ENCODE data around the gene TM9SF4.

TM9SF4 gene

GRCh38 chr20:32149566-32150170 lies 40.2 kb downstream of the TM9SF4 start:
- no peak for DNase-seq (ENCODE audit: low read depth)
- TF ChIP-seq CTCF (IDR thresholded peaks at IDR 0.05; ENCODE audit: low read depth, low read length): no peak
- no peak for TF ChIP-seq MAX (IDR thresholded peaks at IDR 0.05; ENCODE audit: low read depth, low read length)
- TF ChIP-seq MYC (IDR thresholded peaks at IDR 0.05; ENCODE audit: low read depth, low read length): no peak
- no peak for TF ChIP-seq POLR2A (IDR thresholded peaks at IDR 0.05; ENCODE audit: extremely low read depth, insufficient read length)
- no peak overlapping the region for H3K4me3 ChIP-seq (ENCODE audit: low read depth, low read length)

DNA sequence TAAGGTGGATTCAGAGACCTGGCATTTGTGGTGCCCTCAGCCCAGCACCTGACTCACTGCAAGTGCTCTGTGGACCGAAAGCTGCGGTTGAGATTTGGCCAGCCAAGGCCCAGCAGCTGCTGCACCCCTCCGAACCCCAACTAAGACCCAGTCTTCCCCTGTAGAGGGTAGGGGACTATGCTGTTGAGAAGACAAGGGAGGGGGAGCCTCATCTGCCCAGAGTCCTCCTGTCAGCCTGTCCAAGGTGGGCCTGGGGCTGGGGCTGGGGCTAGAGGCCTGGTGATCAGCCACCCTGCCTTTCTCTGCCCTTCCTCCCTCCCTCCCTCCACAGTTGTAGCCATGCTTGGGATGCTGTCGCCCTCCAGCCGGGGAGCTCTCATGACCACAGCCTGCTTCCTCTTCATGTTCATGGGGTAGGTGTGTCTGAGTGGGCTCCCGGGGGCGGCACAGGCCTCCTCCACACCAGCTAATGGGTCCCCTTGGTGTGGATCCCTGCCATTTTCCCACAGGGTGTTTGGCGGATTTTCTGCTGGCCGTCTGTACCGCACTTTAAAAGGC lies 40.9 kb downstream of the TM9SF4 start:
- no peak overlapping the region for H3K4me3 ChIP-seq (ENCODE audit: low read depth, low read length)
- no peak for TF ChIP-seq MYC (IDR thresholded peaks at IDR 0.05; ENCODE audit: low read depth, low read length)
- no peak for TF ChIP-seq POLR2A (IDR thresholded peaks at IDR 0.05; ENCODE audit: extremely low read depth, insufficient read length)
- TF ChIP-seq CTCF (IDR thresholded peaks at IDR 0.05; ENCODE audit: low read depth, low read length): no peak
- no peak for TF ChIP-seq MAX (IDR thresholded peaks at IDR 0.05; ENCODE audit: low read depth, low read length)
- DNase-seq (ENCODE audit: low read depth): no peak

GRCh38 chr20:32152421-32153155 lies 43.1 kb downstream of the TM9SF4 start:
- H3K4me3 ChIP-seq (ENCODE audit: low read depth, low read length): no peak overlapping the region
- TF ChIP-seq MAX (IDR thresholded peaks at IDR 0.05; ENCODE audit: low read depth, low read length) (no peak), CTCF (IDR thresholded peaks at IDR 0.05; ENCODE audit: low read depth, low read length) (no peak), MYC (IDR thresholded peaks at IDR 0.05; ENCODE audit: low read depth, low read length) (no peak), POLR2A (IDR thresholded peaks at IDR 0.05; ENCODE audit: extremely low read depth, insufficient read length) (no peak)
- no peak for DNase-seq (ENCODE audit: low read depth)

- H3K4me3 ChIP-seq (ENCODE audit: low read depth, low read length): no peak overlapping the region
- no peak for TF ChIP-seq MYC (IDR thresholded peaks at IDR 0.05; ENCODE audit: low read depth, low read length)
- no peak for TF ChIP-seq MAX (IDR thresholded peaks at IDR 0.05; ENCODE audit: low read depth, low read length)
- TF ChIP-seq CTCF (IDR thresholded peaks at IDR 0.05; ENCODE audit: low read depth, low read length): no peak
- TF ChIP-seq POLR2A (IDR thresholded peaks at IDR 0.05; ENCODE audit: extremely low read depth, insufficient read length): no peak
- no peak for DNase-seq (ENCODE audit: low read depth)
These were observed 43.7 kb downstream of the TM9SF4 start for GRCh38 chr20:32153156-32153665.

DNA sequence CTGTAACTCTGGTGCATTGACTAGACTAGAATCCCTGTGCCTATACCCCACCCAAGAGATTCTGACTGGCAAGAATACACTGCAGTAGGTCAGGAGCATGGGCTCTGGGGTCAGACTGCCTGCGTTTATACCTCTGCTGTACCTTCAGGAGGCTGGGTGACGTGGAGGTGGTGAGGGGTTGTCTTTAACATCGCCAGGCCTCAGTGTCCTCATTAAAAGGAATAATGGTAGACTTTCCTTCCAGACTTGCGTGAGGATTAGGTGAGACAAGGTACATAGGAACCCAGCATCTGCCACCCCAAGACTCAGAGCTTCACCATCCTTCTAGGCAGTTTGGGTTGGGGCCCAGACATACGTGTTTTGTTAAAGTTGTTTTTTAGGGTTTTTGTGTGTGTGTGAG lies 44.3 kb downstream of the TM9SF4 start:
- TF ChIP-seq MYC (IDR thresholded peaks at IDR 0.05; ENCODE audit: low read depth, low read length): no peak
- TF ChIP-seq MAX (IDR thresholded peaks at IDR 0.05; ENCODE audit: low read depth, low read length): no peak
- TF ChIP-seq CTCF (IDR thresholded peaks at IDR 0.05; ENCODE audit: low read depth, low read length): no peak
- no peak for TF ChIP-seq POLR2A (IDR thresholded peaks at IDR 0.05; ENCODE audit: extremely low read depth, insufficient read length)
- H3K4me3 ChIP-seq (ENCODE audit: low read depth, low read length): no peak overlapping the region
- DNase-seq (ENCODE audit: low read depth): no peak

Data from NB4 (cell line).